T-cell (primary cell): ENCODE results near the gene TM9SF3. TPM values are rescaled to one million over a fixed set of nuclear protein-coding genes. Genes with fewer than 3 reads are reported as not detected.

ENCODE experiments used
- ATAC-seq, 4 experiments: fragments of 200-7000 bp in 3 of 4; fragments of 150-1000 bp in 1 of 4; cut with Tn5 transposase; replicated peaks in 1 of 4; 1 replicate in 3 of 4; 2 replicates in 1 of 4; pipeline ENCODE4 v1.10.0; 2021; ENCODE audit warnings: moderate library complexity in 3 of 4, mild to moderate bottlenecking in 2 of 4, moderate number of reproducible peaks in 1 of 4
- CTCF ChIA-PET, 2 donors: fragments of 300-600 bp; sonication (Branson Sonifier 250); formaldehyde crosslinking; loops; one replicate each; lab custom pipeline; 2022; ENCODE audit warnings: antibody characterized with exemption in 2 of 2; lab: Charles Lee
- POLR2A ChIA-PET, 2 donors: fragments of 300-600 bp; sonication (Branson Sonifier 250); formaldehyde crosslinking; loops; one replicate each; lab custom pipeline; 2022; ENCODE audit warnings: antibody characterized with exemption in 2 of 2; lab: Charles Lee
- DNase-seq, 35 experiments: peaks; one replicate each; pipeline versions ENCODE4 v3.0.0 to v3.0.0-alpha.2; 2013 to 2023
- H3K27ac ChIP-seq: one replicate; pipeline ENCODE4 v1.5.1; 2013; ENCODE audit warnings: low read length
- H3K27me3 ChIP-seq, 2 experiments: replicated peaks in 1 of 2; 1 replicate in 1 of 2; 2 replicates in 1 of 2; pipeline versions ENCODE4 v1.6.1 to v1.7.0; 2013; ENCODE audit warnings: low read length in 1 of 2, mixed read lengths in 1 of 2; ENCODE audit not compliant: control insufficient read depth in 2 of 2, insufficient read depth in 2 of 2; ENCODE audit errors: extremely low read depth in 1 of 2
- H3K36me3 ChIP-seq, 2 donors: 1 replicate in 1 of 2; 2 replicates in 1 of 2; pipeline versions ENCODE4 v1.6.1 to v1.7.0; 2013; ENCODE audit warnings: low read length in 1 of 2; ENCODE audit not compliant: control insufficient read depth in 2 of 2, insufficient read depth in 1 of 2; ENCODE audit errors: extremely low read depth in 1 of 2
- H3K4me1 ChIP-seq, 2 experiments: 1 replicate in 1 of 2; 2 replicates in 1 of 2; pipeline versions ENCODE4 v1.6.1 to v1.7.0; 2013; ENCODE audit warnings: low read length in 2 of 2, mixed read lengths in 1 of 2; ENCODE audit not compliant: insufficient read depth in 2 of 2, control insufficient read depth in 1 of 2; ENCODE audit errors: extremely low read depth in 1 of 2
- H3K4me3 ChIP-seq, 2 donors: 1 replicate in 1 of 2; 2 replicates in 1 of 2; pipeline versions ENCODE4 v1.5.1 to v1.7.0; 2013; ENCODE audit warnings: mild to moderate bottlenecking in 2 of 2, low read length in 1 of 2, moderate library complexity in 1 of 2; ENCODE audit not compliant: control insufficient read depth in 1 of 2; ENCODE audit errors: extremely low read depth in 1 of 2
- H3K9me3 ChIP-seq: 2 replicates; pipeline ENCODE4 v1.7.0; 2013
- H3K27ac Mint-ChIP-seq, 2 donors: one replicate each; pipeline ENCODE4 v1.8.0; 2020 to 2021; ENCODE audit warnings: mild to moderate bottlenecking in 2 of 2, mixed read lengths in 2 of 2
- H3K27me3 Mint-ChIP-seq, 2 donors: one replicate each; pipeline ENCODE4 v1.8.0; 2021 to 2022; ENCODE audit warnings: mixed read lengths in 2 of 2
- H3K36me3 Mint-ChIP-seq: one replicate; pipeline ENCODE4 v1.8.0; 2021; ENCODE audit warnings: mixed read lengths
- H3K4me1 Mint-ChIP-seq, 3 donors: one replicate each; pipeline ENCODE4 v1.8.0; 2020 to 2022; ENCODE audit warnings: mixed read lengths in 3 of 3, mild to moderate bottlenecking in 1 of 3
- H3K4me3 Mint-ChIP-seq, 3 donors: one replicate each; pipeline ENCODE4 v1.8.0; 2020 to 2022; ENCODE audit warnings: mild to moderate bottlenecking in 3 of 3, mixed read lengths in 3 of 3, moderate library complexity in 3 of 3
- H3K9me3 Mint-ChIP-seq, 3 donors: one replicate each; pipeline ENCODE4 v1.8.0; 2020 to 2022; ENCODE audit warnings: mixed read lengths in 3 of 3
- WGBS: methylation state at CpG from one replicate; pipeline ENCODE4 v1.1.5; 2013; ENCODE audit warnings: missing lambda C conversion rate; ENCODE audit not compliant: insufficient coverage; 5-methylcytosine and 5-hydroxymethylcytosine counted together
- total RNA-seq, 35 experiments: library from RNA in 6 of 35; stranded (reverse) in 6 of 35; fragments of 120-200 nt in 1 of 35; gene quantifications; one replicate each; pipeline versions ENCODE4 v1.2.1 to v1.2.4 and lab custom pipeline; 2013 to 2026

The TM9SF3 gene
- total RNA-seq, 5 donors from 2014 or later (not counting 1 experiment from before 2014, with no cell fraction given): 72.1 to 95.7 (median 80.5) TPM

DNA sequence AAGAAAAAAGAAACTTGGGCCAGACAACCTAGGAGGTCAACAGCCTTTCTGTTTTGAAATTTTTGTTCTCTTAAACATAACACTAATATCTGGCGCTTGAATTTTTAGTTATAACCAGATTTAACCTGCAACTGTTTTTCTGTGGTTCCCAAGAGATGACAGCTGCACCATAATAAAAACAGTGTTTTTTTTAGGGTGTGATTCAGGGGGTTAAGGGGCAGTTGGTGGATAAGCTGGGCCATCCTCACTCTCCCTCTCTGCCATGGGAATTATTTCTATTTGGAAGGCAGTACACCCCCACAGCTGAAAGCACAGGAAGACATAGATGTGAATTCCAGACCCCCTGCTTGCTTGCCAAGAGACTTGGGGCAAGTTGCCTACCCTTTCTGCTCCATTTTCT is 20.1 kb upstream of the TM9SF3 start:
- Histone ChIP-seq H3K27me3 (no peaks in the 10 kb centered on the region), H3K36me3 (no peaks in the 10 kb centered on the region), H3K4me3 (no peak overlapping the region), H3K27ac (no peak overlapping the region), H3K4me1 (peaks cover 0 to 16% of the 10 kb centered on the region in 2 experiments), H3K9me3 (no peaks in the 10 kb centered on the region)
- H3K4me1 Mint-ChIP-seq: peaks cover 11 to 15% (median 12%) of the 10 kb centered on the region in 3 donors
- H3K4me3 Mint-ChIP-seq: no peak overlapping the region
- H3K27ac Mint-ChIP-seq: no peak overlapping the region
- WGBS: no CpG with 5 or more reads among the region's 1 CpG
- ATAC-seq: no peak
- no peaks in the 10 kb centered on the region for H3K27me3 Mint-ChIP-seq
- DNase-seq: no peak
- no peaks in the 10 kb centered on the region for H3K36me3 Mint-ChIP-seq
- ChIA-PET POLR2A (no interaction called here), CTCF (no interaction called here)
- H3K9me3 Mint-ChIP-seq: no peaks in the 10 kb centered on the region

DNA sequence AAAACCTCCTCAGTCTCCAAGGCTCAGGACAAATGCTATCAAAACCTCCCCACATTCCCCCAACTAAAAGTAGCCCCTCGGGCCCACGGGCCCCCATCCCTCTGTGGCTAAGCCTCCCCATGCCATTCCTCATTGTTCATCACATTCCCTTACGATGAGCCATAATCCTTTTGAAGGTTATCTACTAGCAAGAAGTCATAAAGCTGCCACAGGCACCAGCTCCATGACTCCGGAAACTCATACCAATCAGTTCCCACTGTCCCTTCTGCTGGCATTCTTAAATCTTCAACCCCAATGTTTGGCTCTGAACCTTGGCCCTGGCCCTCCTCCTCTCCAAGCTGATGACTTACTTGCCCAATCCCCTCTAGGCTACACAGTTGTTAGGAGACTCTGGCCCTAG is 19.4 kb upstream of the TM9SF3 start:
- no peak overlapping the region for H3K4me3 Mint-ChIP-seq
- CTCF ChIA-PET: no interaction called here
- no peaks in the 10 kb centered on the region for H3K9me3 Mint-ChIP-seq

GRCh38 chr10:96600337-96600736 is 13.5 kb upstream of the TM9SF3 start:
- Histone ChIP-seq H3K36me3 (no peaks in the 10 kb centered on the region), H3K27ac (no peak overlapping the region), H3K4me3 (no peak overlapping the region), H3K27me3 (no peaks in the 10 kb centered on the region), H3K4me1 (no peaks in the 10 kb centered on the region), H3K9me3 (no peaks in the 10 kb centered on the region)
- 100% methylated on average over 1 of the region's 4 CpGs for WGBS
- no peak overlapping the region for H3K4me3 Mint-ChIP-seq
- ChIA-PET POLR2A (no interaction called here), CTCF (no interaction called here)
- peaks cover 2% of the 10 kb centered on the region for H3K36me3 Mint-ChIP-seq
- ATAC-seq (no peak), DNase-seq (no peak)
- H3K9me3 Mint-ChIP-seq: no peaks in the 10 kb centered on the region
- H3K4me1 Mint-ChIP-seq: no peaks in the 10 kb centered on the region
- no peak overlapping the region for H3K27ac Mint-ChIP-seq
- no peaks in the 10 kb centered on the region for H3K27me3 Mint-ChIP-seq

More for the DNA sequence above, 19.4 kb upstream of the TM9SF3 start:
- Mint-ChIP-seq H3K27ac (no peak overlapping the region), H3K36me3 (no peaks in the 10 kb centered on the region), H3K27me3 (no peaks in the 10 kb centered on the region), H3K4me1 (peaks cover 10 to 12% (median 12%) of the 10 kb centered on the region in 3 donors)
- no peaks in the 10 kb centered on the region for H3K27me3 ChIP-seq
- ATAC-seq (no peak), DNase-seq (no peak)
- no peaks in the 10 kb centered on the region for H3K9me3 ChIP-seq
- 97% methylated on average over 4 of the region's 4 CpGs for WGBS
- no peaks in the 10 kb centered on the region for H3K36me3 ChIP-seq
- no peak overlapping the region for H3K27ac ChIP-seq
- POLR2A ChIA-PET: no interaction called here
- no peak overlapping the region for H3K4me3 ChIP-seq
- peaks cover 0 to 15% of the 10 kb centered on the region in 2 experiments for H3K4me1 ChIP-seq

DNA sequence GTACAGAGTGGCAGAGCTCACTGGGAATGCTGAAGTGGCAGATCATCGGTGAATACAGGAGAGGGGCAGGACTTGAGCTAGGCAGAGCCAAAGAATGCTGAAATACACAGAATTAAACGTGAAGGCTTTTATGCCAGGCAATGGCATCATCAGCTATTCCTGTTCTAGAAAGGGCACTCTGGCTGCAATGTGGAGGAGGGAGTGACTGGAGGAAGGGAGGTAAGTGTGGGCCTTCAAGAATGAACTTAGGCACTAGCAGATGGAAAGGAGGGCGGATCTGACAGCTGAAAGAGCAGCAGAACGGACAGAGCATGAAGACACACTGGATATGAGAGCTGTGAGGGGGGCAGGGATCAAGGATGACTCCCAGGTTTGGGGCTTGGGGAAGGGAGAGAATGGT is 12.0 kb upstream of the TM9SF3 start:
- H3K27ac ChIP-seq: no peak overlapping the region
- CTCF ChIA-PET: no interaction called here
- H3K27me3 ChIP-seq: no peaks in the 10 kb centered on the region
- no peaks in the 10 kb centered on the region for H3K4me1 Mint-ChIP-seq
- H3K4me3 Mint-ChIP-seq: no peak overlapping the region
- H3K27ac Mint-ChIP-seq: no peak overlapping the region
- no peaks in the 10 kb centered on the region for H3K27me3 Mint-ChIP-seq
- DNase-seq (no peak), ATAC-seq (no peak)
- H3K36me3 ChIP-seq: no peaks in the 10 kb centered on the region
- H3K36me3 Mint-ChIP-seq: peaks cover 7% of the 10 kb centered on the region
- 89% methylated on average over 4 of the region's 4 CpGs for WGBS
- no peaks in the 10 kb centered on the region for H3K9me3 ChIP-seq
- no peak overlapping the region for H3K4me3 ChIP-seq
- no peaks in the 10 kb centered on the region for H3K4me1 ChIP-seq
- POLR2A ChIA-PET: no interaction called here
- H3K9me3 Mint-ChIP-seq: no peaks in the 10 kb centered on the region

GRCh38 chr10:96596422-96597407 is 9.9 kb upstream of the TM9SF3 start:
- 80% methylated on average over 1 of the region's 1 CpG for WGBS

GRCh38 chr10:96595741-96596140 is 8.9 kb upstream of the TM9SF3 start:
- Mint-ChIP-seq H3K27ac (no peak overlapping the region), H3K4me3 (no peak overlapping the region), H3K27me3 (peaks cover 0 to 3% of the 10 kb centered on the region in 2 donors), H3K4me1 (peaks cover 7 to 11% (median 9%) of the 10 kb centered on the region in 3 donors), H3K36me3 (peaks cover 7% of the 10 kb centered on the region), H3K9me3 (no peaks in the 10 kb centered on the region)
- Histone ChIP-seq H3K27me3 (no peaks in the 10 kb centered on the region), H3K36me3 (no peaks in the 10 kb centered on the region), H3K27ac (no peak overlapping the region), H3K4me3 (no peak overlapping the region), H3K4me1 (peaks cover 0 to 5% of the 10 kb centered on the region in 2 experiments), H3K9me3 (no peaks in the 10 kb centered on the region)
- CTCF ChIA-PET: no interaction called here
- ATAC-seq (no peak), DNase-seq (no peak)
- POLR2A ChIA-PET: no interaction called here
- WGBS: 100% methylated on average over 4 of the region's 4 CpGs

More at GRCh38 chr10:96596422-96597407, 9.9 kb upstream of the TM9SF3 start:
- Mint-ChIP-seq H3K4me1 (peaks cover 4 to 7% (median 4%) of the 10 kb centered on the region in 3 donors), H3K27me3 (peaks cover 0 to under 1% of the 10 kb centered on the region in 2 donors), H3K27ac (no peak overlapping the region), H3K36me3 (peaks cover 7% of the 10 kb centered on the region), H3K4me3 (no peak overlapping the region), H3K9me3 (no peaks in the 10 kb centered on the region)
- Histone ChIP-seq H3K27me3 (no peaks in the 10 kb centered on the region), H3K36me3 (no peaks in the 10 kb centered on the region), H3K9me3 (no peaks in the 10 kb centered on the region), H3K4me1 (peaks cover 0 to 4% of the 10 kb centered on the region in 2 experiments), H3K4me3 (no peak overlapping the region), H3K27ac (no peak overlapping the region)
- POLR2A ChIA-PET: no interaction called here
- DNase-seq (no peak), ATAC-seq (no peak)
- CTCF ChIA-PET: no interaction called here
